T-helper 2 cell treated with Interferon-gamma antibody and Interleukin-4, amounts not matched to agents 5 μg/mL and 100 μg/mL, for 36 hours (primary cell): ENCODE results near the gene ABCA10.
"Not testable (repeated sequence)": the region's sequence is repeated elsewhere in the genome, so short reads cannot be mapped to it uniquely, and the experiment has no call there.

Source experiments
- DNase-seq: peaks from one replicate; pipeline ENCODE4 v3.0.0; 2021; ENCODE audit warnings: low spot score
- H3K27ac Mint-ChIP-seq: one replicate; pipeline ENCODE4 v1.8.0; 2021; ENCODE audit warnings: mild to moderate bottlenecking, mixed read lengths
- H3K27me3 Mint-ChIP-seq: one replicate; pipeline ENCODE4 v1.8.0; 2021; ENCODE audit warnings: low read depth, mixed read lengths
- H3K36me3 Mint-ChIP-seq: one replicate; pipeline ENCODE4 v1.8.0; 2021; ENCODE audit warnings: low read depth, mixed read lengths
- H3K4me1 Mint-ChIP-seq: one replicate; pipeline ENCODE4 v1.8.0; 2021; ENCODE audit warnings: low read depth, mixed read lengths
- H3K4me3 Mint-ChIP-seq: one replicate; pipeline ENCODE4 v1.8.0; 2022; ENCODE audit warnings: mild to moderate bottlenecking, moderate library complexity, mixed read lengths
- H3K9me3 Mint-ChIP-seq: one replicate; pipeline ENCODE4 v1.8.0; 2021; ENCODE audit warnings: mixed read lengths

Gene ABCA10

DNA sequence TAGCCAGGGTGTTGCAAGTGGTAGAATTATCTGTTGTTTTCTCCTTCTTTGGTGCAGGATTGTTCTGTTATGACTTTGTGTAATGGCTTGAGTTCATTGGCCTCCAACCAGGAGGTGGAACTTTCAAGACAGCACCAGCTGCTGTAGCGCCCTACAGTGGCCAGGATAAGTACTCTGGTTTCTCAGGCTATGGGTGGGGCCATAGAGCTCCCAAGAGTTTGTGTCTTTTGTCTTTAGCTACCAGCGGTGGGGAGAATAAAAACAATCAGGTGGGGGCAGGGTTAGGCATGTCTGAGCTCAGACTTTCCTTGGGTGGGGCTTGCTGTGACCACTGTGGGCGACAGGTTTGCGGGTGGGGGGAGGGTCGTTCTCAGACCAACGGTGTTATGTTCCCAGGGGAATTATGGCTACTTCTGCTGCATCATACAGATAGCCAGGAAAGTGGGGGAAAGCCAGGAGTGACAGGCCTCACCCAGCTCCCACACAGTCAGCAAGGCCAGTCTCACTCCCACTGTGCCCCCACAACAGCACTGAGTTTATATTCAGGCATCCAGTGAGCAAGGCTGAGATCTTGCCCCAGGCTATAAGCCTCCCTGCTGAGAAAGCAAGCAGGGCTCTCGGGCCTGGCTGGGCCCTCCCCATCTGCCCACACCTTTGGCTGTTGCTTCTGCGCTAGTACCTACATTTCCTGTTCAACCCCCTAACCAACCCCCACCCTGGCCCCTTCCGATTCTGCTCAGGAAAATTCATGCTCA is 15.4 kb downstream of the ABCA10 start:
- no peaks in the 10 kb centered on the region for H3K4me1 Mint-ChIP-seq
- H3K4me3 Mint-ChIP-seq: no peak overlapping the region
- H3K27ac Mint-ChIP-seq: no peak overlapping the region
- H3K9me3 Mint-ChIP-seq: no peaks in the 10 kb centered on the region
- H3K27me3 Mint-ChIP-seq: no peaks in the 10 kb centered on the region
- H3K36me3 Mint-ChIP-seq: no peaks in the 10 kb centered on the region
- DNase-seq: no peak

GRCh38 chr17:69208640-69209039 is 20.0 kb downstream of the ABCA10 start:
- H3K36me3 Mint-ChIP-seq: no peaks in the 10 kb centered on the region
- H3K27ac Mint-ChIP-seq: no peak overlapping the region
- H3K4me1 Mint-ChIP-seq: no peaks in the 10 kb centered on the region
- no peak overlapping the region for H3K4me3 Mint-ChIP-seq
- no peaks in the 10 kb centered on the region for H3K9me3 Mint-ChIP-seq
- no peaks in the 10 kb centered on the region for H3K27me3 Mint-ChIP-seq
- no peak for DNase-seq

DNA sequence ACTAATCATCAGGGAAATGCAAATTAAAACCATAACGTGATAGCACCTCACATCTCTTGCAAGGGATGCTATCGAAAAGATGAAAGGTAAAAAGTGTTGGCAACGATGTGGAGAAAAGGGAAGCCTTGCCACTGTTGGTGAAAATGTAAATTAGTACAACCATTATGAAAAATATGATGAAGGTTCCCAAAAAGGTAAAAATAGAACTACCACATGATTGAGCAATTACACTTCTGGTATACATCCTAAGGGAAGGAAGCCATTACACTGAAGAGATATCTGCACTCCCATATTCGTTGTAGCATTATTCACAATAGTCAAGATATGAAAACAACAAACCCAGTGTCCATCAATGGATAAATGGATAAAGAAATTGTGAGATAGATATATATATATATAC is 21.5 kb downstream of the ABCA10 start:
- no peaks in the 10 kb centered on the region for H3K27me3 Mint-ChIP-seq
- no peak overlapping the region for H3K27ac Mint-ChIP-seq
- no peak for DNase-seq
- no peaks in the 10 kb centered on the region for H3K9me3 Mint-ChIP-seq
- no peaks in the 10 kb centered on the region for H3K4me1 Mint-ChIP-seq
- no peak overlapping the region for H3K4me3 Mint-ChIP-seq
- no peaks in the 10 kb centered on the region for H3K36me3 Mint-ChIP-seq

DNA sequence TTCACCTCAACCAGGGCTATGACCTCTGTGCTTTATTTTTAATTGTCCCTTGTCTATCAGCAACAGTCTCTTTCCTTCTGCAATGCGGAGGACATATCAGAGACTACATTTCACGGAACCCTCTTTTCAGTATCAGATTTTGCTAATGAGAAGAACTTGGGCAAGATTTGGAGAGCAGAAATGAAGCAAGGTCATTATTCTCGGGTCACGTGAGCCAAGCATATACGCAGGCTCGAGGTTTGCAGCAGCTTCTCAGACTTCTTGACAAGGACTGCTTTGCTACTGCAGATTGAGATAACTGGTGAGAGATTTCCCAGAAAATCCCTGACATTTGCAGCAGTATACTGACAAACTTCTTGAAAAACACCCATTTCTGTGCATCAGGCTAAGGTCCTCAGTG is 30.4 kb downstream of the ABCA10 start:
- Mint-ChIP-seq H3K27me3 (no peaks in the 10 kb centered on the region), H3K36me3 (no peaks in the 10 kb centered on the region), H3K4me3 (no peak overlapping the region), H3K4me1 (no peaks in the 10 kb centered on the region), H3K27ac (no peak overlapping the region), H3K9me3 (no peaks in the 10 kb centered on the region)
- DNase-seq: no peak

DNA sequence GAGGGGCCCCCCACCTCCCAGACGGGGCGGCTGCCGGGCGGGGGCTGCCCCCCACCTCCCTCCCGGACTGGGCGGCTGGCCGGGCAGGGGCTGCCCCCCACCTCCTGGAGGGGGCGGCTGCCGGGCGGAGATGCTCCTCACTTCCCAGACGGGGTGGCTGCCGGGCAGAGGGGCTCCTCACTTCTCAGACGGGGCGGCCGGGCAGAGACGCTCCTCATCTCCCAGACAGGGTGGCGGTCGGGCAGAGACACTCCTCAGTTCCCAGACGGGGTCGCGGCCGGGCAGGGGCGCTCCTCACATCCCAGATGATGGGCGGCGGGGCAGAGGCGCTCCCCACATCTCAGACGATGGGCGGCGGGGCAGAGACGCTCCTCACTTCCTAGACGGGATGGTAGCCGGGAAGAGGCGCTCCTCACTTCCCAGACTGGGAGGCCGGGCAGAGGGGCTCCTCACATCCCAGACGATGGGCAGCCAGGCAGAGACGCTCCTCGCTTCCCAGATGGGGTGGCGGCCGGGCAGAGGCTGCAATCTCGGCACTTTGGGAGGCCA is 32.4 kb downstream of the ABCA10 start:
- not testable (repeated sequence) for H3K27me3 Mint-ChIP-seq, H3K36me3 Mint-ChIP-seq, H3K4me1 Mint-ChIP-seq, H3K9me3 Mint-ChIP-seq, H3K4me3 Mint-ChIP-seq, DNase-seq, H3K27ac Mint-ChIP-seq

DNA sequence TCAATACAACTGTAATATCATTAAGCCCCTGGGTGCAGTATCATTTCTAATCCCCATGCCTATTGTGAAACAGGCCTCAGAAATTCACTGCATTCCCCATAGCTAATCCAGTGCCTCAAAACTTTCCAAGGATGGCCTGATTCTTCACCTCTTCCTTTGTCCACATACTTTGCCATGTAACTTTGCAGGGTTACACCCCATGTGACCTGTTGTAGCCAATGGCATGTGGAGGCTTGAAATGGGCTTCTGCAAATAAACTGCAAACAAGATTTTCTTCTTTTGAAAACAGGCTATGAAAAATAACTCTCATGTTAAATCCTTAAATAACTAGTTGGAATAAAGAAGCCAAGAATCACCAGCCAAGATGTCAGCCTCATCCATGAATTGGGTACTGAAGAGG is 35.9 kb downstream of the ABCA10 start:
- H3K9me3 Mint-ChIP-seq: no peaks in the 10 kb centered on the region
- no peaks in the 10 kb centered on the region for H3K27me3 Mint-ChIP-seq
- no peak for DNase-seq
- no peaks in the 10 kb centered on the region for H3K4me1 Mint-ChIP-seq
- H3K4me3 Mint-ChIP-seq: no peak overlapping the region
- H3K36me3 Mint-ChIP-seq: no peaks in the 10 kb centered on the region
- no peak overlapping the region for H3K27ac Mint-ChIP-seq

- H3K4me3 Mint-ChIP-seq: no peak overlapping the region
- H3K4me1 Mint-ChIP-seq: no peaks in the 10 kb centered on the region
- H3K27me3 Mint-ChIP-seq: no peaks in the 10 kb centered on the region
- no peak overlapping the region for H3K27ac Mint-ChIP-seq
- H3K36me3 Mint-ChIP-seq: no peaks in the 10 kb centered on the region
- no peak for DNase-seq
- no peaks in the 10 kb centered on the region for H3K9me3 Mint-ChIP-seq
These were observed 39.8 kb downstream of the ABCA10 start for GRCh38 chr17:69188796-69189195.

DNA sequence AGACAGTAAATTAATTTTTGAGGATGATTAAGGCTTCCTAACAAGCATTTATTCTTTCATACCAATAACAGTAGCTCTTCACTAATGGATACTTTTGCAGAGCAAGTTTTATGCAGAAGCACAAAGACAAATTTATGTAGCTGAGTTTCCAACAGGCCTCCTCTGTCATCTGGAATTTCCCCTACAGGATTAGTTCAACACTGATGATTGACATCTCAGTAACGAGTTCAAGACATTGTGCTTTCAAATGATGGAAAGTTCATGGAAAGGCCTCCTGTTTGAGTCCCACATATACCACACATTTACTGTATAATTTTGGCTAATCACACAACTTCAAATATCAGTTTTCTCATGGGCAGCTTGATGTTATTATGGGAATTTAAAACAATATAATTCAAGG is 40.6 kb downstream of the ABCA10 start:
- Mint-ChIP-seq H3K4me1 (no peaks in the 10 kb centered on the region), H3K36me3 (no peaks in the 10 kb centered on the region), H3K27me3 (no peaks in the 10 kb centered on the region), H3K27ac (no peak overlapping the region), H3K4me3 (no peak overlapping the region), H3K9me3 (no peaks in the 10 kb centered on the region)
- DNase-seq: no peak

- Mint-ChIP-seq H3K36me3 (no peaks in the 10 kb centered on the region), H3K27me3 (no peaks in the 10 kb centered on the region), H3K9me3 (no peaks in the 10 kb centered on the region), H3K4me3 (no peak overlapping the region), H3K4me1 (no peaks in the 10 kb centered on the region), H3K27ac (no peak overlapping the region)
- no peak for DNase-seq
These were observed 41.3 kb downstream of the ABCA10 start for GRCh38 chr17:69187294-69187693.

DNA sequence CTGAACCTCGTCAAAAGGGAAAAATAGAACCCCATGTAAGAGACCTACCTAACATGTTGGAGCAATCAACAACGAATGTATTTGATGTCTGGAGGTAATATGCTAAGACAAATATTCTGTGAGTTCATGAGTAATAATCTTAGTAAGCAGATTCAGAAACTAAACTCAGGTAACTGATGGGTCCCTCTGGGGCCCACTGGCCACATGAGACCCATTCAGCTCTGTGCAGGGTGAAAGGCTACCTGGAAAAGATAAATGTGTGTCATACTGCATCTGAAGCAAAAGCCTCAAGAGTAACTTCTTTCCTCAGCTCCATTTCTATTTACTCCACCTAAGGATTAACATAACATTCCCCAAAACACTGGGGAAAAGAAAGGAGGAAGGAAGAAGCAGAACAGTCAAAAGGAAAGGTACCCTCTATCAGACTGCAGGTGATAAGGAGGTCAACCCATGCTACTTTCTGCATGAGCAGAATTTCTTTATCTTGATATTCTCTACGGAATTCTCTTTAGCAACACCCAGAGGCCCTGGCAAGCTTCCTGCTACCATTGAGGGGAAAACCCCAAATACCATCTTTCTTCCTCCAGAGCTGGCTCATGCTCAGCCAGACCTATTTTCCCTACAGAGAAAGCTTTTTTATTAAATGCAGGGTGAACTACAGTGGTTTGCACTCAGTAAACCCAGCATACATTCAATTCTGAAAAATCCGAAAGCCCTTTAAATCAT is 49.2 kb downstream of the ABCA10 start:
- no peaks in the 10 kb centered on the region for H3K9me3 Mint-ChIP-seq
- H3K4me1 Mint-ChIP-seq: no peaks in the 10 kb centered on the region
- no peak for DNase-seq
- no peaks in the 10 kb centered on the region for H3K36me3 Mint-ChIP-seq
- H3K27me3 Mint-ChIP-seq: no peaks in the 10 kb centered on the region
- no peak overlapping the region for H3K27ac Mint-ChIP-seq
- no peak overlapping the region for H3K4me3 Mint-ChIP-seq

DNA sequence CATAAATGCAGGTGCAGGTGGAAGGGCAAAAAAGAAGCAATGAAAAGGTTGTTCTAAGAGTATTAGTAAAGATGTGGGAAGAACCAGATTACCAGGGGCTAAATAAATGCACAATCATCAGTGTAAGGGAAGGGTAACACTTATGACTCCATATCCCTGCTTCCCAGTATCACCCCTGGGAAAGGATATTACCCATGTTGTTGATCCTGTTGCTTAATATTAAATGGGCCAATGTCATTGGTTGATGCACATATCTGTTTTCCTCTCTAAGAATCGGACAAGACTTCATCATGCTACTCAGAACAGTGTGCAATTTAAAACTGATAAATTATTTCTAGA is 52.2 kb downstream of the ABCA10 start:
- Mint-ChIP-seq H3K36me3 (no peaks in the 10 kb centered on the region), H3K9me3 (no peaks in the 10 kb centered on the region), H3K27me3 (no peaks in the 10 kb centered on the region), H3K4me1 (no peaks in the 10 kb centered on the region), H3K27ac (no peak overlapping the region), H3K4me3 (no peak overlapping the region)
- DNase-seq: no peak

DNA sequence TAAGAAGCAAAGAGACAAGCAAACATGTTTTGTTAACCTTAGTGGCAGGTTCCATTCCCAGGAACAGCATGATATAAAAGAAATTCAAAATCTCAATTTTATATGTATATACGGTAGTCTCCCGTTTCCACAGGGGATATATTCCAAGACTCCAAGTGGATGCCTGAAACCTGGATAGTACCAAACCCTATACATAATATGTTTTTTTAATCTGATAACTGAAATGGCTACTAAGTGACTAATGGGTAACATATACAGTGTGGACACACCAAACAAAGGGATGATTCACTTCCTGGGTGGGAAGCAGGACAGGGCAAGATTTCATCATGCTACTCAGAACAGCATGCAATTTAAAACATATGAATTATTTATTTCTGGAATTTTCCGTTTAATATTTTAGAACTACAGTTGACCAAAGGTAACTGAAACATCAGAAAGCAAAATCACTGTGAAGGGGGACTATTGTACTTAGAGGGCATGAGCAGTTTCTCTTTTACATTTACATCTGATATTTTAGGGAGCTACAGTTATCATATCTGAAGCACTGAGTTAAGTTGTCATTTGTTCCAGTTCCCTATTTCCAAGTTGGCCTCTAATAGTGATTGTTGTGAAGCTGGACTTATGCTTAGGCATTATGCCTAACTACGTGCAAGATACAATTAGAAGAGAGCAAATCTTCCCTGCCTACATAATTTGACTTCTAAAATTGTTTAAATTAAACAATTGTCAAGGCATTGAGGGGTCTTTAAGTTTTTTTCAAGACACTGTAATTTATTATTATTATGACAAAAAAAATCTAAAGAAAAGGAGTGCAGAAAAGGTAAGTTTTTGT is 52.8 kb downstream of the ABCA10 start:
- Mint-ChIP-seq H3K27ac (no peak overlapping the region), H3K9me3 (no peaks in the 10 kb centered on the region), H3K4me3 (no peak overlapping the region), H3K36me3 (no peaks in the 10 kb centered on the region), H3K4me1 (no peaks in the 10 kb centered on the region), H3K27me3 (no peaks in the 10 kb centered on the region)
- no peak for DNase-seq

DNA sequence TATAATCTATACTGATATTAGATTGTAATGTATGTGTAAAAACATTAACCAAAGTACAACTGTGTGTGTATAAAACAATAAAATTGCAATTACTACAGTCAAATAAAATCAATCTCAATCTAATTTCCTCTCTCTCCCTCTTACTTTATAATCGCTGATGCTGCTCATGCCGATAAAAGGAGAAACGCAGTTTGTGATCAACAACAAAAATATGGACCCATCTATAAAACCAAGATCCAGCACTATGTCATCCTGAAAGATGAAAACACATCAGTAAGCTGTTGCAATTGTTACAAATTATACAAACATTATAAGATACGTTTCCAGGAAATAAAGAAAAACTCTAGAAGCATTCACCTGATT is 53.4 kb downstream of the ABCA10 start:
- Mint-ChIP-seq H3K9me3 (no peaks in the 10 kb centered on the region), H3K36me3 (no peaks in the 10 kb centered on the region), H3K4me3 (no peak overlapping the region), H3K27ac (no peak overlapping the region), H3K27me3 (no peaks in the 10 kb centered on the region), H3K4me1 (no peaks in the 10 kb centered on the region)
- no peak for DNase-seq

DNA sequence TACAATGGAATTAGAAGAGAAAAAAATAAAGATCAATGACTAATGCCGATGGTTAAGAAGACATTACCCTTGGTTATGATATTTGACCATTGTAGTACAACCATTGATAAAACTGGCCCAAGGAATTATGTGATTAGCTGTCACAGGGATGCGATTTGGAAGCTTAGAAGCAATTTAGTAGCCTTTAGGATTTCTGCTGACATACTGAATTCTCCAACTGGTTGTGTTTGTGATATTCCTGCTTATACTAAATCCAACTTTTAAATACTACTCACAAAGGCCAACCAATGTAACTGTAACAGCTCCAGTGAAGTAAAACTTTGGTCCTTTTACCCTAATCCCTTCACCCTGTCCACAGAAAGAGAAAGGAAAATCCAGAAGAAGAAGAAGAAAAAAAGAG is 55.5 kb downstream of the ABCA10 start:
- no peak overlapping the region for H3K27ac Mint-ChIP-seq
- H3K36me3 Mint-ChIP-seq: no peaks in the 10 kb centered on the region
- no peak for DNase-seq
- no peaks in the 10 kb centered on the region for H3K4me1 Mint-ChIP-seq
- no peak overlapping the region for H3K4me3 Mint-ChIP-seq
- H3K9me3 Mint-ChIP-seq: no peaks in the 10 kb centered on the region
- no peaks in the 10 kb centered on the region for H3K27me3 Mint-ChIP-seq
